GM23338 (cell line): ENCODE data around the gene SYT17.

Experiments used
- CREB1 ChIP-seq: fragments of 250-450 bp; sonication (Bioruptor Pico); IDR thresholded peaks from 2 replicates; pipeline ENCODE4 v1.5.0; 2020; ENCODE audit warnings: low read depth, mild to moderate bottlenecking, moderate library complexity
- EZH2 ChIP-seq: fragments of 200-600 bp; sonication (generic); IDR thresholded peaks from one replicate; pipeline ENCODE4 v1.8.0; 2017; ENCODE audit warnings: antibody characterized with exemption, mild to moderate bottlenecking, low read depth; ENCODE audit not compliant: unreplicated experiment
- EZH2phosphoT487 ChIP-seq: fragments of 200-600 bp; sonication (generic); IDR thresholded peaks from one replicate; pipeline ENCODE4 v1.8.1; 2018; ENCODE audit warnings: antibody characterized with exemption; ENCODE audit not compliant: unreplicated experiment
- JUNB ChIP-seq: IDR thresholded peaks from one replicate; pipeline ENCODE4 v1.6.1; 2016; ENCODE audit warnings: antibody characterized with exemption; ENCODE audit not compliant: unreplicated experiment
- NANOG ChIP-seq: IDR thresholded peaks from 2 replicates; pipeline ENCODE4 v1.6.1; 2016; ENCODE audit warnings: antibody characterized with exemption, borderline replicate concordance
- POLR2AphosphoS5 ChIP-seq: IDR thresholded peaks from 2 replicates; pipeline ENCODE4 v1.6.1; 2016; ENCODE audit warnings: antibody characterized with exemption, low read depth
- REST ChIP-seq: IDR thresholded peaks from one replicate; pipeline ENCODE4 v1.6.1; 2018; ENCODE audit warnings: antibody characterized with exemption; ENCODE audit not compliant: unreplicated experiment
- STAT1 ChIP-seq: IDR thresholded peaks from one replicate; pipeline ENCODE4 v1.6.1; 2016; ENCODE audit warnings: antibody characterized with exemption; ENCODE audit not compliant: unreplicated experiment
- ZNF331 ChIP-seq: fragments of 250-450 bp; sonication (Bioruptor Pico); IDR thresholded peaks from 2 replicates; pipeline ENCODE4 v1.5.0; 2020; ENCODE audit warnings: low read depth, mild to moderate bottlenecking, moderate library complexity
- ZNF462 ChIP-seq: fragments of 250-450 bp; sonication (Bioruptor Pico); IDR thresholded peaks from 2 replicates; pipeline ENCODE4 v1.5.0; 2020; ENCODE audit warnings: mild to moderate bottlenecking, moderate library complexity
- TF ChIP-seq, protein P1 (sequence below), 2 experiments: fragments of 200-600 bp in 1 of 2; sonication (generic) in 1 of 2; conservative IDR thresholded peaks; 2 replicates each; pipeline versions ENCODE4 v1.5.1 to v1.6.1; 2016 to 2017; ENCODE audit warnings: antibody characterized with exemption in 2 of 2, low read depth in 2 of 2, mild to moderate bottlenecking in 2 of 2, moderate library complexity in 1 of 2
- TF ChIP-seq, protein P2 (sequence below): IDR thresholded peaks from 2 replicates; pipeline ENCODE4 v1.6.1; 2016; ENCODE audit warnings: antibody characterized with exemption

GRCh38 chr16:19236561-19237209 lies 68.6 kb downstream of the SYT17 start:
- TF ChIP-seq REST: no peak
- no peak for TF ChIP-seq STAT1
- TF ChIP-seq, protein P1, sequence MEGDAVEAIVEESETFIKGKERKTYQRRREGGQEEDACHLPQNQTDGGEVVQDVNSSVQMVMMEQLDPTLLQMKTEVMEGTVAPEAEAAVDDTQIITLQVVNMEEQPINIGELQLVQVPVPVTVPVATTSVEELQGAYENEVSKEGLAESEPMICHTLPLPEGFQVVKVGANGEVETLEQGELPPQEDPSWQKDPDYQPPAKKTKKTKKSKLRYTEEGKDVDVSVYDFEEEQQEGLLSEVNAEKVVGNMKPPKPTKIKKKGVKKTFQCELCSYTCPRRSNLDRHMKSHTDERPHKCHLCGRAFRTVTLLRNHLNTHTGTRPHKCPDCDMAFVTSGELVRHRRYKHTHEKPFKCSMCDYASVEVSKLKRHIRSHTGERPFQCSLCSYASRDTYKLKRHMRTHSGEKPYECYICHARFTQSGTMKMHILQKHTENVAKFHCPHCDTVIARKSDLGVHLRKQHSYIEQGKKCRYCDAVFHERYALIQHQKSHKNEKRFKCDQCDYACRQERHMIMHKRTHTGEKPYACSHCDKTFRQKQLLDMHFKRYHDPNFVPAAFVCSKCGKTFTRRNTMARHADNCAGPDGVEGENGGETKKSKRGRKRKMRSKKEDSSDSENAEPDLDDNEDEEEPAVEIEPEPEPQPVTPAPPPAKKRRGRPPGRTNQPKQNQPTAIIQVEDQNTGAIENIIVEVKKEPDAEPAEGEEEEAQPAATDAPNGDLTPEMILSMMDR (conservative IDR thresholded peaks at IDR 0.05; ENCODE audit: low read depth in 2 of 2): no peak
- TF ChIP-seq EZH2phosphoT487: no peak
- TF ChIP-seq EZH2: no peak
- no peak for TF ChIP-seq POLR2AphosphoS5
- TF ChIP-seq CREB1 (CRISPR knock-in tag): no peak
- no peak for TF ChIP-seq JUNB
- no peak for TF ChIP-seq NANOG
- TF ChIP-seq, protein P2, sequence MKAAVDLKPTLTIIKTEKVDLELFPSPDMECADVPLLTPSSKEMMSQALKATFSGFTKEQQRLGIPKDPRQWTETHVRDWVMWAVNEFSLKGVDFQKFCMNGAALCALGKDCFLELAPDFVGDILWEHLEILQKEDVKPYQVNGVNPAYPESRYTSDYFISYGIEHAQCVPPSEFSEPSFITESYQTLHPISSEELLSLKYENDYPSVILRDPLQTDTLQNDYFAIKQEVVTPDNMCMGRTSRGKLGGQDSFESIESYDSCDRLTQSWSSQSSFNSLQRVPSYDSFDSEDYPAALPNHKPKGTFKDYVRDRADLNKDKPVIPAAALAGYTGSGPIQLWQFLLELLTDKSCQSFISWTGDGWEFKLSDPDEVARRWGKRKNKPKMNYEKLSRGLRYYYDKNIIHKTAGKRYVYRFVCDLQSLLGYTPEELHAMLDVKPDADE: no peak
- TF ChIP-seq ZNF331 (CRISPR knock-in tag): no peak
- TF ChIP-seq ZNF462: no peak
